HG02884 (cell line): ENCODE measurements around the gene PARP15.
A peak's percentile ranks its signal among the peaks of the same experiment; 100 is the strongest.
"Not testable (repeated sequence)": the region's sequence is repeated elsewhere in the genome, so short reads cannot be mapped to it uniquely, and the experiment has no call there.

Experiments used
- ATAC-seq: cut with Tn5 transposase; IDR thresholded peaks from one replicate; pipeline ENCODE4 v1.9.1; 2021; ENCODE audit warnings: mild to moderate bottlenecking, moderate library complexity; ENCODE audit not compliant: unreplicated experiment

Gene PARP15

DNA sequence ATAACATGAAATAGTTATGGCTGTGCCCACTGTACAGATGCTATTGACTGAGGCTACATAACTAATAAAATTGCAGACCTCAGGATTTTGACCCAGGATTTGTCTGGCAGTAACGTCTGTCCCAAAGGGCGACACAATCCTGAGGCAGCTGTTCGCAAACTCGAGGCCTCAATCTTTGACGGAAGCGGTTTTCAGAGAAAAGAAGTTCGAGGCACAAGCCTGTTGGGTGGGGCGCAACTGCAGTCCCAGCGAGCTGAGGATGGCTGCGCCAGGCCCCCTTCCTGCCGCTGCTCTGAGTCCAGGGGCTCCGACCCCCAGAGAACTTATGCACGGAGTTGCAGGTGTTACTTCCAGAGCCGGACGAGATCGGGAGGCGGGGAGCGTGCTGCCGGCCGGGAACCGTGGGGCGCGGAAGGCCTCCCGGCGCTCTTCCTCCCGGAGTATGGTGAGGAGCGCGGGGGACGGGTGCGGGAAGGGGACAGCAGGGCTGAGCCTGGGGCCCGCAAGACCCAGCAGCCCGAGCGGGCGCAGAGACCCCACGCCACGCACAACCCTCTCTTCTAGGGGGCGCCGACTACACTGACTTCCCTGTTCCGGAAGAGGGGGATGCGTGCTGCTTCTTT is at the start of gene PARP15:
Gene PARP15 (plus strand): TSS at position 242 of the 623 bp plus-strand sequence. CDS start 18 bp downstream, at position 260.
- ATAC-seq, result no peak

DNA sequence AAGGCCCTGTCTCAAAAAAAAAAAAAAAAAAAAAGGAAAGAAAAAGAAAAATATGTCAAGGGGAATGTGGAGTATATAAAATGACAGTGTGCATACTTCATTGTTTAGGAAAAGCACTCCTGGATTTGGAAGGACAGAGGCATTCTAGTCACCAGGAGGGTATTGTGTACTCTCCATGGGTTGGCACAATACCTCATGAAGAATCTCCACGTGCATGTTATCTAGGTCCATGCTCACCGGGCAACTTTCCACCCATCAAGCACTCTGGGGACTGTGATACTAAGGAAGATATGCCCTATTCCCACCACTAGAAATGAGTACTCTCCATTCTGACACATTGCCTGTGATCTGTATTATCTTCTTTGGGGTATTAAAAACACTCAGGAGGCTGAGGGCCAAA is 47.3 kb upstream of the PARP15 start:
- ATAC-seq, result no peak

DNA sequence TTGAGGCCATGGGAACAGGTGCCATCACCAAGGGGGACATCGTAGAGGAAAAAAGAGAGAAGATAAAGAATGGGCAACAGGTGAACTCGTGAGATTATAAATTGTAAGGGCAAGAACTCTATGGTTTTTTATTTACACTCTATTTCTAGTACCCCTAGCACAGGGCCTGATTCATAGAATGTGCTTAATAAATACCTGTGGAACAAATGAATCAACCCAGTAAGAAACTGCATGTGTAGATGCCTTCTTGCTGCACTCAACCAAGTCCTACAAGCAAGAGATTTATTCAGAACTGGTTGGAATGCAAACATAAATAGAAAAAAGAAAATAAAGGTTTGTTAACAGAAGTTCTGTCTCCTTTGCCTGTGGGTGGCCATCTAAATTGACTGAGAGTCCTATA is 44.0 kb upstream of the PARP15 start:
- ATAC-seq, result peak; percentile 6

DNA sequence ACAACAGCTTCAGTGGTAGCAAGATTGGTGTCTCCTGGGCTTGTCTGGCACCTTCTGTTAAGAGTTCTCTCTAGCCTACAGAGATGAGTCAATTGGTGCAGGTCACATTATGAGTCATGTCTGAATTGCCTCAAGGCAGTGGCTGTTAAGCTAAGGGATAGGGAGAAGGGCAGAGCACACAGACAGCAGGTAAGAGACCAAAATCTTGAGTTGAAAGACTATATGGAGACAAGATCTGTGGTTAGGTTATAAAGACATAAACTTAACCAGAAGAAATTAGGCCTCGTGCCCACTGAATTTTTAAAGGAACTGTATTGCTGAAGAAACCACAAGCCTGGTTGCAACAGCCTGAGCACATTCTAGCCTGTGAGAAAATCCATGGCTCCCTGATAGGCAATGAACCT is 43.5 kb upstream of the PARP15 start:
- peak; percentile 100 for ATAC-seq

DNA sequence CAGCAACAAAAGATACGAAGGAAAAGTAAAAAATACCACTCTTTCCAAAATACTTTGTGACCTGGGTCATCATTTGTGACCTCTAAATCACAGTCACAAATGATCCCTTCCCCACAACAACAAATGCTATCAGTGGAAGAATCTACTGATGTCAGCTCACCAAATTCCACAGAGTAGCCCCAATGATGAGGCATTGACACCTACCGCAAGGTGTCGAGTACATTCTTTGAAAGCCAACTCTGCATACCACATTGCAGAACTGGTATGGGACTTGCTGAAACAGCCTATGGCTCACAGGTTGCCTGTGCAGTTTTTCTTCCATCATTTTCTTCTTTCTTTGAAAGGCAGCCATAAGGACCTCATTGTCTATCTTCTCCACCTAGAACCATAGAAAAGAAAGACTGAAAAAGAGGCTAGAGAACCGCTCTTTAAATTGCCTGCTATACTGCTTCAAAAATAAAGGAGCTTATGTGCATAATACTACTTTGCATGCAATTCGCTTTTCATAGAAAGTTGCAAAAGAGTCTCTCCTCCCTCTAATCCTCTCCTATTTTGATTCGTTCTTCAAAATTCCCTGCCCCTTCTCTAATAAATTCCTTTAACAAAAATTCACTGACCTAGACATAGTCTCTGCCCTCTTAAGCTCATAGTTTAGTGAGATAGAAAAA is 41.4 kb upstream of the PARP15 start:
- ATAC-seq, result no peak

DNA sequence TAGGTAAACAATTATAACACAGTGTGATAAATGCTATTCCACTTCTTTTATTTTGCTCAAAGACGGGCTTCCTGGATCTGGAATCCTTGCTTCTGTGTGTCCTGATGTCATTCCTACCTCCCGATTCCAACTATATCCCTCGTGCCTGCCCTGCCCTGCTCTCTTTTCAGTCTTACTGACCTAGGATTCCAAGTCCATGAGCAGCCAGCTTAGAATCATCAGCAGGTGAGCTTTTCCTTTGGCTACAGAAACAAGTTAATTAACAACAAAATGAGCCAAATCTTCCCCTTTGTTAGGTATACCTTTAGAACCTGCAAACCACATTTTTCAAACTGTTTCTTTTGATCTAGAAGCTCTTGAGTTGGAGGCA is 40.8 kb upstream of the PARP15 start:
- ATAC-seq, result no peak

DNA sequence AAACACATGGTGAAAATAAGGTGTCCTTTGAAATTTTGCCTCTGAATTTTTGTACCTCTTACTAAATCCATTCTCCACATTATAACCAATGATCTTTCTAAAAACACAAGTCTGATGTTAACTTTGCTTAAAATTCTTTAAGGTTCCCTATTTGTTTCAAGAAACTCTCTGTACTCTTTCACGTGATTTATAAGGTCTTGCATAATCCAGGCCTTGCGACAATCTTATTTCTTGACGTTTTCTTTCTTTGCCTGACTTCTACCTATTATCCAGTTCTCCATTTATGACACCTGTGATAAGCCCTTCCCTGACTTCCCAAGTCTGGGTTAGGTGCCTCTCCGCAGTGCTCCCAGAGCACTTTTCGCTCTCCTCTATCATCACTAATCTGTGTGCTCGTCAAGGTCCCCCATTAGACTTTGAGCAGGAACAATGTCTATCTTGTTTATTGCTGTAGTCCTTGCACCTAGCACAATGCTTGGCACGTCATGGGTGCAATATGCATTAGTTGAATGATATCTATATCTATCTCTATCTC is 38.4 kb upstream of the PARP15 start:
- no peak for ATAC-seq

DNA sequence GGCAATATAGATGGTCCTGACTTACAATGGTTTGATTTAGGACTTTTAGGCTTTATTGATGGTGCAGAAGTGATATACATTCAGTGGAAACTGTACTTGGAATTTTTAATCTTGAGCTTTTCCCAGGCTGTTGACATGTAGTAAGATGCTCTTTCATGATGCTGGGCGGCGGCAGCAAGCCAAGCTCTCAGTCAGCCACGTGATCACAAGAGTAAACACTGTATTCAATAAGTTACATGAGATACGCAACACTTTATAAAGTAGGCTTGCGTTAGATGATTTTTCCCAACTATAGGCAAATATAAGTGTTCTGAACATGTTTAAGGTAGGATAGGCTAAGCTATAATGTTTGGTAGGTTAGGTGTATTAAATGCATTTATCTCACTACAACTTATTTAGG is 31.3 kb upstream of the PARP15 start:
- ATAC-seq, result no peak

DNA sequence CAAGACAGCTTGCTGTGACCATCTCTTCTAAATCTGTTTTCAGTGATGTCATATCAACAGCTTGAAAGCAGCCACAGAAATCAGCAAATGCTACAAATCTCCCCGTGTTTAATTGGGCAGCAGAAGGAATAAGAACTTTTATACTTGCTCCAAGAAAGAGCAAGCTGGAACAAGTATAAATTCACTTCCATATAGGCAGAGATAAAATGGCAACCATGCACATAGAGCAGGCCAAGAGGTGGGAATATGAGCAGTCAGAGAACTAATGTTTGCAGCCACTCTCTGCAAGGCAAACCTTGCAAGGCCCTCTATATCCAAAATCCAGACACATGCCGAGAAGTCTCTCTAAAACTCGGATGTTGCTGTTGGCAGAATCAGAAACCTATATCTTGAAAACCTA is 29.4 kb upstream of the PARP15 start:
- ATAC-seq, result no peak

DNA sequence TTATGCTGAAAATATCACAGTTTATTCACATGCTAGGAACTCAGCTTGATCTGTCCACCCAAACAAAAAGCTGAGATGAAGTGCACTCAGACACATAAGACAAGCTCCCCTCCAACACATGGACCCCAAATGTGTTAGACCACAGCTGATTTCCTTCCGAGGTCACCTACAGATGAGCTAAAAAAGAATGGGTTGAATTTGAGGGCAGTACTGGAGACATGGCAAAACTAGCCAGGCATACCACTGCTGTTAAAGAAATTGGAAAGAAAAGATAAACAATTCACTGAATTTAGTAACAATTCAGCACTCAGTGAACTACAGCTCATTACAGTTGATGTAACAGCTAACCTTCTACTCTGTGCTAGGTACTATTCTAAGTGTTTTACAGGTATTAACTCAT is 28.8 kb upstream of the PARP15 start:
- ATAC-seq, result no peak

DNA sequence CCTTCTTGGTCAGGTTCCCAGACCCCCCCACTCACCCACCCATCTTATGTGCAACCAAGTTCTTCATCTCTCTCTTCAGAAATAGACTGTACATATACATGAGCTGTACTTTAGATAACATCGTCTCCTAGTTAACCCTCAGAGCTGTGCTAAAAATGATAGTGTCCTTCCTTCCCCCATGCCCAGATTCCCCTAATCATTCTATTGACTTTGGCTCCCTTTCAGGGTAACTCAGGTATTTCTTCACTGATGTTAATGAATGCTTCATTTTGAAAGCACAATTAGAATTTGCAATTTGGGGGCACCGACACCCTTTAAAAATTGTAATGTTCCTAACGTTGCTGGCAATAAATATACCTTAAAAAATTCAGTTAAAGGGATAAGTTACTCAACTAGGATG is 24.3 kb upstream of the PARP15 start:
- no peak for ATAC-seq

DNA sequence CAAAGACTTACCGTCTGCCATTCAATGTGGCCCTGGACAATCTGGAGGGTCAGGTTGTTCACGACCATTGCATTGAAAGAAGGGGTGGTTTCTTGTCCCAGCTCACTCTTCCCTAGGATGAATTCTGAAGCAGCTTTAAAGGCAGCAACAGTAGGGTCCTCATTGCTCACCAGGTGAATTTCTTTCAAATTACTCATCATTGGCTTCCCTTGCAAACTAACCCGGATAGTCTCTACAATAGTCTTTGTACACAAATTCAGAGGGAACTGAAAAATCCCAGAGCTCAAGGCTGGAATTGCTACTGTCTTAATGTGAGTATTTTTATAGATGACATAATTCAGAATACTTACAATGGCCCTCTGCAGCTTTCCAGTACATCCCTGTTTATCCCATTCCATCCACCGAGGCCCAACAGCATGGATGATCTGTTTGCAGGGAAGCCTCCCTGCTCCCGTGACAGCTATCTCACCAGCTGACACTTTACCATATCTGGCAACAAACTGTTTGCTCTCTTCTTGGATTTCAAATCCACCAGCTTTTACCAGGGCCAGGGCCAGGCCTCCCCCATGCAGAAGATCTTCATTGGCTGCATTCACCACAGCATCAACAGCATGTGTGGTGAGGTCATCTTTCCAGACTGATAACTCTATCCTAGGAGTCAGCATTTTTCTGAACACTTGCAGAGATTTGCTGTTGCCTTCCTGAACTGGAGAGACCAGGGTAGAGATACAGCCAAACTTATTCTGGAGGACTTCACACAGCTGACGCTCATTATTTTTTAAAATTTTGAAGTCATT is 22.0 kb upstream of the PARP15 start:
- ATAC-seq, result no peak

DNA sequence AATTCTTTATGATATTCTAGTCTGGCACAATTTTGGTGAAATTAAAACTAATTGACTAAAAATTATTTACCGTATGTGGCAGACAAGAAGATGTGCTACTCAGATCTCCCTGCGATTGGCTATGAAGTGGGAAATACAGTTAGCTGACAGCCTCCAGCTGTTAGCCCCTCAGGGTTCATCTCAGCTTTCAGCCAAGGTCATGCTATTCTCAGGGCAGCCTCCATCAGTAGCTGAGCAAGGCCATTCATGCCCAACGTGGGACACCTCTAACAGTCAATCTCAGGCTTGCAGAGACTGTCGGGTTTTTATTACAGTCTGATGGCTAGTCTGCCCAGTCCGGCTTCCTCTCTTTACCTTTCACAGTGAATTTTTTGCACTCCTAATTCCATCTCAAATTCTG is 20.1 kb upstream of the PARP15 start:
- no peak for ATAC-seq

DNA sequence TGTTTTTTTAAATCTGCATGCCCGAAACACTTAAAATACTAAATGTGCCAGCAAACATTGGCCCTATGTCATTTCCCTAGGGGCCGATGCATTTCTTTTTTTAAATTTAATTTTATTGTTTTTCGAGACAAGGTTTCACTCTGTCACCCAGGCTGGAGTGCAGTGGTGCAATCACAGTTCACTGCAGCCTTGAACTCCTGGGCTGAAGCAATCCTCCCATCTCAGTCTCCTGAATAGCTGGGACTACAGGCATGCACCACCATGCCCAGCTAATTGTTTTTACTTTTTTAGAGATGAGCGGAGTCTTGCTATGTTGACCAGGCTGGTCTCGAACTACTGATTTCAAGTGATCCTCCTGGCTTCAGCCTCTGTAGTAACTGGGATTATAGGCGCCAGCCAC is 18.8 kb upstream of the PARP15 start:
- no peak for ATAC-seq

DNA sequence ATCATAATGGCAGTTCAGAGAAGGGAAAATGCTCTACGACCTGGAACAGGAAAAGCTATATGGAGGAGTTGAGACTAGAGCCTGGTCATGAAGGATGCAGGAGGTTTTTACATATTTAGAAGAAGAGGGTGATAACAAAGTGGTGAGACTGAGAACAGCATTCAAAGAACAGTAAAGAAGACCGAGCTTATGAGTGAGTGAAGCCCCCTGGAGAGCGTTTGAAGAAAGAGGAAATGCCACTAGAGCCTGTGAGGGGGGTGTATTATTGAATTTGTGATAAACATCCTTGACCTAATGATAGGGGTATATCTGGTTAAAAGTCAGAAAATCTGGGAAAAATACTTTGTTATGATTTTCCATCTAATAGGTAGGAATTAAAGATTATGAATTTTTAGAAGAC is 17.5 kb upstream of the PARP15 start:
- ATAC-seq, result no peak

DNA sequence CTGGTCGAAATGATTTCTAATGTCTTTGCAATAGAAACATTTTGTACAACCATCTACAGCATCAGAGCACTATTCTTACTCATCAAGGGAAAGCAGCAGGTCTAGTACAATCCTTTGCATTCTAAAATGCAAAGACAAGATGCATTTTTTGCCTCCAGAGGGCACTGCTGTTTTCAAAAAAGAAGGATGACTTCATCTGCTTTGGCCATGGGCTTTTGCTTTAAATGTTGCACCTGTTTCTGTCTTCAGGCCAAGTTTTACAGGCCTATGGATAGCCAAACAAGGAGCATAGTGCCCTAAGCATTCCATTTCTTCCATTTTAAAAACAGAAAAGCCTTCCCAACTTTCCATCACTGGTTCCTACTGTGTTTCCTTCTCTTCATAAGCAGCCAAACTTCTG is 16.8 kb upstream of the PARP15 start:
- no peak for ATAC-seq

DNA sequence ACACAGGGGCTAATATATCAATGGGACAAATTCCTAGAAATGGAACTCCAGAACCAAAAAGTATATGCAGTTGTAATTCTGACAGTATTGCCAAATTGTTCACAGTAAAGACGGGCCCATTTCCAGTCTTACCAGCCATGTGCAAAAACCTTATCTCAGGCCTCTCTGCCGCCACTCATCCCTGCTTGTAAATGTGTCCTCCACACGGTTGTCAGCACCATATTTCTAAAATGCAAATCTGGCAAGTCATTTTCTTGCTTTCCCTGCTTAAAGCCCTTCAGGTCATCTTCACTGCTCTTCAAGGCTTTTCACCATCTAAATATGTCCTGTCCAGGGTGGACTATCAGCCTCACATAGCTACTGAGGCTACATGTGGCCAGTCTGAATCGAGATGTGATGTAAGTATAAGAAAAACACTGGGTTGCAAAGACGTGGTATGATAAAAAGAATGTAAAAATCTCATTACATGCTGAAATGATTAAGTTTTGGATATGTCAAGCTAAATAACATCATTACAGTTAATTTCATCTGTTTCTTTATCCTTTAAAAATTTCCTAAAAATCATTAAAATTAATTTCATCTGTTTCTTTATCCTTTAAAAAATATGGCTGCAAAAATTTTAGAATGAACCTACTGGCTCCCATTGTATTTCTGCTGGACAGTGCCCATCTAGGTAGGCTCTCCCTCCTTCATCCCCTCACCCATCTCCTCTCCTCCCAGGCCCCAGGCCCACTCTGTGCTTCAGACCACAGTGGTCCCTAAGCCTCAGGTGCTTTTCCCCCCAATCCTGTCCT is 14.3 kb upstream of the PARP15 start:
- ATAC-seq, result no peak

DNA sequence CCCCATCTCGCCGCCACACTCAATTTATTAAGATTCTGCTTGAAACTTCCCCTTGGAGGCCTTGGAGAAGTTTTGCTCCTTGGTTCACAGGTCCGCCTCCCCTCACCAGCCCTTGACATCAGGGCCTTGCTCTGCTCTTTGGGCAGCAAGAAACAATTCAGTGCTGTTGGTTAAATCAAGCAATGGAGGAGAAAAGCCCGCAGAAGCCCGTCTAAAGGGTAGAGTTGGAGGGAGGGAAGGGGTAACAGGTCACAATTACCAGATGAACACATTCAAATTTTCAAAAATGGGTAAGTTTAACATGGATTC is 13.8 kb upstream of the PARP15 start:
- ATAC-seq, result no peak

DNA sequence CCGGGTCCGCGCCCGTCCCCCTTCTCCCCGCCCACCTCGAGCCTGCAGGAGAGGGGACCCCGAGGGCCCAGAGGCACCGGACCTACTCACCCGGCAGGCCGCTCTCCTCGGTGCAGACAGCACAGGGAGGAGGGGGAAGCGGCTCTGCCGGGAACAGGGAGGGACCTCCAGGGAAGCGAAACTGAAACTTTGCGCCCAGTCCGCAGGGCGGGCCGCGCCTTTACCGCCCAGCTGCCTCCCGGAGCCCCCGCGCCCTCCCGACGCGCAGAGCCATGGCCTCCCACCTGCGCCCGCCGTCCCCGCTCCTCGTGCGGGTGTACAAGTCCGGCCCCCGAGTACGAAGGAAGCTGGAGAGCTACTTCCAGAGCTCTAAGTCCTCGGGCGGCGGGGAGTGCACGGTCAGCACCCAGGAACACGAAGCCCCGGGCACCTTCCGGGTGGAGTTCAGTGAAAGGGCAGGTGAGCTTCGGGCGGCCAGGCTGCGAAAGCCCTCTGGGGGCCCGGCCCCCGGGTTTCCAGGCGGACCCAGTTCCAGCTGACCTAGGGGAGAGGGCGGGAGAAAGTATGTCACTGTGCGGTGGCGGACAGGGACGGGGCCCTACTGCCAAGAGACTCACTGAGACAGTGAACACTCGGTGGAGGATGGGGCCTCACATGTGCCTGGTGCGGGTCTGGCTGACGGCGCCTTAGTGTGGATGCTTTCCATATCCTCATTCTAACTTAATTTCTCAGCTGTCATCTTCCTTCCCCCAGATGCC is 13.1 kb upstream of the PARP15 start, which contains the start of the genes DTX3L and PARP9:
Gene DTX3L (plus strand): TSS at position 184 of the 758 bp plus-strand sequence. CDS start 89 bp downstream, at position 273.
Gene PARP9 (minus strand): TSS at position 146 of the 758 bp plus-strand sequence. CDS start 4,680 bp downstream, outside the sequence.
- ATAC-seq, result peak; percentile 71

DNA sequence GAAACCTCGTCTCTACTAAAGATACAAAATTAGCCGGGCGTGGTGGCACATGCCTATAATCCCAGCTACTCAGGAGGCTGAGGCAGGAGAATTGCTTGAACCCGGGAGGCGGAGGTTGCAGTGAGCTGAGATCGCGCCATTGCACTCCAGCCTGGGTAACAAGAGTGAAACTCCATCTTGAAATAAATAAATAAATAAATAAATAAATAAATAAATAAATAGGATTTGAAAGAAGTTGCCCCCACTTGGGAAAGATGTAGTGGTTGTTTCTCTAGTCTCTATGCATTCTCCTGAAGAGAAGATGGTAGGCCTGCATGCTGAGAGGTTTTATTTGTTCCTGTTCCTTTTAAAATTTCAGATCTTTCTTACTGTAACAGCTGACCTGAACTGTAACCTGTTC is 9.3 kb upstream of the PARP15 start:
- not testable (repeated sequence) for ATAC-seq
